ENCODE results near the gene FASN. TPM values are rescaled to one million over a fixed set of nuclear protein-coding genes. Genes with fewer than 3 reads are reported as not detected.
A peak's percentile ranks its signal among the peaks of the same experiment; 100 is the strongest.

FASN gene
- total RNA-seq, 1 experiment from 2014 or later: 956 TPM

- TF ChIP-seq TCF7L2 (IDR thresholded peaks at IDR 0.05; ENCODE audit: low read depth, low read length) (no peak), POLR2AphosphoS5 (IDR thresholded peaks at IDR 0.05; ENCODE audit: low read depth, low read length) (no peak), REST (IDR thresholded peaks at IDR 0.05; ENCODE audit: insufficient read depth in 1 of 2, low read depth in 2 of 2, low read length in 1 of 2) (no peak), SIN3A (IDR thresholded peaks at IDR 0.05; ENCODE audit: borderline replicate concordance, insufficient read depth, low read depth, low read length) (no peak), CTCF (IDR thresholded peaks at IDR 0.05) (no peak)
- Histone ChIP-seq H3K36me3 (ENCODE audit: control insufficient read depth, insufficient read depth, low read length) (peaks cover 10% of the 10 kb centered on the region), H3K9me3 (ENCODE audit: control insufficient read depth, insufficient read depth, low read depth, low read length) (no peaks in the 10 kb centered on the region), H3K4me1 (ENCODE audit: control insufficient read depth, insufficient read depth, low read length) (peaks cover 18% of the 10 kb centered on the region), H3K4me3 (ENCODE audit: low read depth in 2 of 2, low read length in 2 of 2) (no peak overlapping the region), H3K27me3 (ENCODE audit: control insufficient read depth, insufficient read depth, low read length) (no peaks in the 10 kb centered on the region), H3K27ac (ENCODE audit: low read length) (no peak overlapping the region)
- ATAC-seq: no peak
- intact Hi-C loops (cut with micrococcal nuclease; ENCODE audit: unreplicated experiment): no loop called here
- in situ Hi-C loops (cut with HindIII; ENCODE audit: low pct_unique_long_range_greater_than_20kb, low sequenced_read_pairs): no loop called here
- no peak for DNase-seq (ENCODE audit: low read depth, low spot score)
- CTCF ChIA-PET: no interaction called here
- POLR2A ChIA-PET: no interaction called here
- no TSS peak for BruUV-seq (replicated peaks)
These were observed 16.1 kb downstream of the FASN start for GRCh38 chr17:82081966-82082365.

- no peaks in the 10 kb centered on the region for H3K9me3 ChIP-seq (ENCODE audit: control insufficient read depth, insufficient read depth, low read depth, low read length)
- CTCF ChIA-PET: no interaction called here
- in situ Hi-C loops (cut with HindIII; ENCODE audit: low pct_unique_long_range_greater_than_20kb, low sequenced_read_pairs): no loop called here
These were observed 16.5 kb downstream of the FASN start for GRCh38 chr17:82081546-82081945.

More at GRCh38 chr17:82081546-82081945, 16.5 kb downstream of the FASN start:
- no TSS peak for BruUV-seq (replicated peaks)
- peaks cover 22% of the 10 kb centered on the region for H3K4me1 ChIP-seq (ENCODE audit: control insufficient read depth, insufficient read depth, low read length)
- DNase-seq (ENCODE audit: low read depth, low spot score) (no peak), ATAC-seq (no peak)
- H3K27ac ChIP-seq (ENCODE audit: low read length): no peak overlapping the region
- TF ChIP-seq POLR2AphosphoS5 (IDR thresholded peaks at IDR 0.05; ENCODE audit: low read depth, low read length) (no peak), REST (IDR thresholded peaks at IDR 0.05; ENCODE audit: insufficient read depth in 1 of 2, low read depth in 2 of 2, low read length in 1 of 2) (0 out of 4 replicates have a peak, but pooled peaks of 1 of the 2 experiments have one; percentile 12)
- intact Hi-C loops (cut with micrococcal nuclease; ENCODE audit: unreplicated experiment): no loop called here
- peaks cover 10% of the 10 kb centered on the region for H3K36me3 ChIP-seq (ENCODE audit: control insufficient read depth, insufficient read depth, low read length)
- no peak overlapping the region for H3K4me3 ChIP-seq (ENCODE audit: low read depth in 2 of 2, low read length in 2 of 2)
- H3K27me3 ChIP-seq (ENCODE audit: control insufficient read depth, insufficient read depth, low read length): no peaks in the 10 kb centered on the region
- POLR2A ChIA-PET: no interaction called here

Data from Panc1 (cell line).